Thoracic aorta (tissue), 2 donors: ENCODE measurements around the gene TNRC6C. TPM values are rescaled to one million over a fixed set of nuclear protein-coding genes. Genes with fewer than 3 reads are reported as not detected.

Experiments used
- ATAC-seq: fragments of 150-250 bp; one replicate; pipeline ENCODE4 v1.8.0; 2017; ENCODE audit warnings: low read depth; ENCODE audit not compliant: insufficient number of reproducible peaks, low FRiP score
- DNase-seq: peaks from one replicate; pipeline ENCODE4 v3.0.0-alpha.2; 2020; ENCODE audit warnings: low spot score
- H3K27ac ChIP-seq, 2 donors: fragments of 200-600 bp; sonication (generic); 1 replicate in 1 of 2; 2 replicates in 1 of 2; pipeline ENCODE4 v1.5.1; 2016; ENCODE audit warnings: mild to moderate bottlenecking in 2 of 2, moderate library complexity in 2 of 2
- H3K27me3 ChIP-seq: fragments of 200-600 bp; sonication (generic); replicated peaks from 2 replicates; pipeline ENCODE4 v1.6.0; 2016; ENCODE audit warnings: mild to moderate bottlenecking; ENCODE audit not compliant: insufficient read depth
- H3K36me3 ChIP-seq: fragments of 200-600 bp; sonication (generic); one replicate; pipeline ENCODE4 v1.5.1; 2016
- H3K4me1 ChIP-seq, 2 donors: fragments of 200-600 bp; sonication (generic); 1 replicate in 1 of 2; 2 replicates in 1 of 2; pipeline versions ENCODE4 v1.5.1 to v1.6.0; 2016; ENCODE audit warnings: low read depth in 2 of 2, mild to moderate bottlenecking in 1 of 2; ENCODE audit not compliant: control insufficient read depth in 1 of 2
- H3K4me3 ChIP-seq: fragments of 200-600 bp; sonication (generic); 2 replicates; pipeline ENCODE4 v1.5.1; 2016; ENCODE audit warnings: mild to moderate bottlenecking
- H3K9me3 ChIP-seq: fragments of 200-600 bp; sonication (generic); 2 replicates; pipeline ENCODE4 v1.5.1; 2016
- total RNA-seq, 2 donors: library from RNA; depleted of rRNA; stranded (reverse); fragments of >200 nt; gene quantifications; one replicate each; pipeline versions ENCODE4 v1.1.0 to v1.2.3, GENCODE V29; 2016
- TF ChIP-seq, protein P1 (sequence below): fragments of 200-600 bp; sonication (generic); IDR thresholded peaks from one replicate; pipeline ENCODE4 v1.5.1; 2019; ENCODE audit warnings: antibody characterized with exemption

TNRC6C gene
- total RNA-seq, 2 donors from 2014 or later: 27.8 to 41.1 TPM

DNA sequence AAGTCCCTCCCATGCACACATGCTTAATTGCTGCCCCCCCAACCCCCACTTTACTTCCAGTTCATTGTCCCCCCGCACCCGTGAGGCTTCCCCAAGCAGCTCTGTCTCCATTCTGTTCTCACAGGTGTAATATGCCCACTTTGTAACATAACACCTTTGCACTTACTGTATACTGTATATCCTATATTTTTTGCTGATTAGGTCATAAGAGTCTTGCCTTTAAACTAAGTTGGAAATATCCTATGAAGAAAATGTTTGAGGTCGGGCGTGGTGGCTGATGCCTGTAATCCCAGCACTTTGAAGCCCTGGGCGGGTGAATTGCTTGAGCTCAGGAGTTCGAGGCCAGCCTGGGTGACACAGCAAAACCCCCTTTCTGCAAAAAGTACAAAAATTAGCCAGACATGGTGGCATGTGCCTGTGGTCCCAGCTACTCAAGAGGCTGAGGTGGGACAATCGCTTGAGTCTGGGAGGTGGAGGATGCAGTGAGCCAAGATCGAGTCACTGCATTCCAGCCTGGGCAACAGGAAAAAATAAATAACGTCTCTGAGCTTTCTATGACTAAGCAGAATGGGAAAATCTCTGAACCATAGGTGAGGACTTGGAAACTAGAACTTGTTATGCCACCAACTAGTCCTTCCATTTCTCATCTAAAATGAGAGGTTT is 76.1 kb downstream of the TNRC6C start:
- Histone ChIP-seq H3K27ac (peak overlapping the region; percentile 56 to 80), H3K27me3 (no peaks in the 10 kb centered on the region), H3K4me3 (no peak overlapping the region), H3K9me3 (no peaks in the 10 kb centered on the region), H3K4me1 (peaks cover 17 to 36% of the 10 kb centered on the region in 2 donors), H3K36me3 (peaks cover 6% of the 10 kb centered on the region)
- no peak for ATAC-seq
- no peak for DNase-seq
- TF ChIP-seq, protein P1, sequence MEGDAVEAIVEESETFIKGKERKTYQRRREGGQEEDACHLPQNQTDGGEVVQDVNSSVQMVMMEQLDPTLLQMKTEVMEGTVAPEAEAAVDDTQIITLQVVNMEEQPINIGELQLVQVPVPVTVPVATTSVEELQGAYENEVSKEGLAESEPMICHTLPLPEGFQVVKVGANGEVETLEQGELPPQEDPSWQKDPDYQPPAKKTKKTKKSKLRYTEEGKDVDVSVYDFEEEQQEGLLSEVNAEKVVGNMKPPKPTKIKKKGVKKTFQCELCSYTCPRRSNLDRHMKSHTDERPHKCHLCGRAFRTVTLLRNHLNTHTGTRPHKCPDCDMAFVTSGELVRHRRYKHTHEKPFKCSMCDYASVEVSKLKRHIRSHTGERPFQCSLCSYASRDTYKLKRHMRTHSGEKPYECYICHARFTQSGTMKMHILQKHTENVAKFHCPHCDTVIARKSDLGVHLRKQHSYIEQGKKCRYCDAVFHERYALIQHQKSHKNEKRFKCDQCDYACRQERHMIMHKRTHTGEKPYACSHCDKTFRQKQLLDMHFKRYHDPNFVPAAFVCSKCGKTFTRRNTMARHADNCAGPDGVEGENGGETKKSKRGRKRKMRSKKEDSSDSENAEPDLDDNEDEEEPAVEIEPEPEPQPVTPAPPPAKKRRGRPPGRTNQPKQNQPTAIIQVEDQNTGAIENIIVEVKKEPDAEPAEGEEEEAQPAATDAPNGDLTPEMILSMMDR: no peak

DNA sequence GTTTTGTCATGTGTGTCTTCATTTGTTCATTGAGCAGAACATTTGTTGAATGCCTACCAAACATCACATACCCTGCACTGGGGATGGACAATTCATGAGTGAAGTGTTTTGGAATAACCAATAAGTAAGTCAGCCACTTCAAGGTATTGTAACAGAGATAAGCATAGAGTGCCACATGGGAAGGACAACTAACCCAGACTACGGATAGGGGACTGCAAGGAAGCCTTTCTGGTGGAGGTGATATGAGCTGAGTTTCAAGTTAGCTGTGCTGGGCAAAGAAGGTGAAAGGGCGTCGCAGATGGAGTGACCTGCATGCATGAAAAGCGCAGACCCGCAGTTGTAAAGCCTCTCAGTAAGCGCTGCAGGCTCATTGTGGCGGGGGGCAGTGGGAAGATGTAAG is 78.8 kb downstream of the TNRC6C start:
- DNase-seq (no peak), ATAC-seq (no peak)
- H3K27ac ChIP-seq: no peak overlapping the region
- H3K27me3 ChIP-seq: no peaks in the 10 kb centered on the region
- no peaks in the 10 kb centered on the region for H3K9me3 ChIP-seq
- H3K36me3 ChIP-seq: peaks cover 6% of the 10 kb centered on the region
- H3K4me3 ChIP-seq: no peak overlapping the region
- TF ChIP-seq, protein P1: no peak
- peaks cover 27 to 46% of the 10 kb centered on the region in 2 donors for H3K4me1 ChIP-seq

DNA sequence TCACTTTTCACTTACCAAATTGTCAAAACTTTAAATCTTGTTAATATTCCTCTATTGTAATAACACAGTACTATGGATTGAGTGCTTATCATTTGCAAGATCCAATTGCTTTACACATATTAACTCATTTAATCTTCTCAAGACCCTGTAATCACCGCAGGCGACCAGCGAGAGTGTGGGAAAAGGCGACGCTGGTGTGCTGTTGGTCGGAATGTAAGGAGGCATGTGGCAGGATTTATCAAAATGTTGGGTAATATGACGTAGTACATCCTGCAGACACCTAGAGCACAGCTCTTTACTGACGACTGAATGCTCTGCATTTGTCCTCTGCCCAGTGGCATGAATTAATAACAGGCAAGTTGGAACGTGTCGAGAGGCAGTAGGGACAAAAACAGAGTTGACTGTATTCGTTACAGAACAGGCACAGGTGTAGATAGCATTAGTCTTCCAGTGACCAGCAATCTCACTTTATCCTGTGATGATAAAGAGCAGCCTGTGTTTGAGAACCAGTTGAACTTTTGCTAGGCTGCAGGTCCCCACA is 80.3 kb downstream of the TNRC6C start:
- Histone ChIP-seq H3K36me3 (peaks cover 6% of the 10 kb centered on the region), H3K4me3 (no peak overlapping the region), H3K4me1 (peaks cover 19 to 39% of the 10 kb centered on the region in 2 donors), H3K27me3 (no peaks in the 10 kb centered on the region), H3K9me3 (no peaks in the 10 kb centered on the region), H3K27ac (no peak overlapping the region)
- no peak for ATAC-seq
- no peak for DNase-seq
- TF ChIP-seq, protein P1: no peak

DNA sequence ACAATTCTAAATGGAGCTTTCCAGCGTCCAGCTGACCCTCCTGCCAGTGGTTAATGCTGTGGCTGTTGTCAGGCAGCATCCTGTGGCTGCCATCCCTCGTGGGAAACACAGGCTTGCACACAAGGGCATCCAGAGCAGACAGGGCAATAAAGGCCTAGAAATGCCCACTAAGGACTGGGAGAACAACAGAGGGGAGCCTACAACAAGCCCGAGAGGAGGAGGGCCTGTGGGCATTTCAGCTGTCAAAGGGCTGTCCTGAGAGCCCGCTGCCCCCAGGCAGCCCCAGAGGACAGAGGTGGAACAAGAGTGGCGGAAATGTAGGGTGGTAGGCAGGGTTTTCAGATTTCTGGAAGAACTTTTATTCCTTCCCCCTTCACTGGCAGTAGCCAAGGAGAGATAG is 81.1 kb downstream of the TNRC6C start:
- H3K36me3 ChIP-seq: peaks cover 6% of the 10 kb centered on the region
- peaks cover 18 to 37% of the 10 kb centered on the region in 2 donors for H3K4me1 ChIP-seq
- H3K27ac ChIP-seq: peak overlapping the region in 1 of 2 donors; percentile 80
- H3K27me3 ChIP-seq: no peaks in the 10 kb centered on the region
- no peaks in the 10 kb centered on the region for H3K9me3 ChIP-seq
- DNase-seq (no peak), ATAC-seq (no peak)
- no peak overlapping the region for H3K4me3 ChIP-seq
- TF ChIP-seq, protein P1: no peak

DNA sequence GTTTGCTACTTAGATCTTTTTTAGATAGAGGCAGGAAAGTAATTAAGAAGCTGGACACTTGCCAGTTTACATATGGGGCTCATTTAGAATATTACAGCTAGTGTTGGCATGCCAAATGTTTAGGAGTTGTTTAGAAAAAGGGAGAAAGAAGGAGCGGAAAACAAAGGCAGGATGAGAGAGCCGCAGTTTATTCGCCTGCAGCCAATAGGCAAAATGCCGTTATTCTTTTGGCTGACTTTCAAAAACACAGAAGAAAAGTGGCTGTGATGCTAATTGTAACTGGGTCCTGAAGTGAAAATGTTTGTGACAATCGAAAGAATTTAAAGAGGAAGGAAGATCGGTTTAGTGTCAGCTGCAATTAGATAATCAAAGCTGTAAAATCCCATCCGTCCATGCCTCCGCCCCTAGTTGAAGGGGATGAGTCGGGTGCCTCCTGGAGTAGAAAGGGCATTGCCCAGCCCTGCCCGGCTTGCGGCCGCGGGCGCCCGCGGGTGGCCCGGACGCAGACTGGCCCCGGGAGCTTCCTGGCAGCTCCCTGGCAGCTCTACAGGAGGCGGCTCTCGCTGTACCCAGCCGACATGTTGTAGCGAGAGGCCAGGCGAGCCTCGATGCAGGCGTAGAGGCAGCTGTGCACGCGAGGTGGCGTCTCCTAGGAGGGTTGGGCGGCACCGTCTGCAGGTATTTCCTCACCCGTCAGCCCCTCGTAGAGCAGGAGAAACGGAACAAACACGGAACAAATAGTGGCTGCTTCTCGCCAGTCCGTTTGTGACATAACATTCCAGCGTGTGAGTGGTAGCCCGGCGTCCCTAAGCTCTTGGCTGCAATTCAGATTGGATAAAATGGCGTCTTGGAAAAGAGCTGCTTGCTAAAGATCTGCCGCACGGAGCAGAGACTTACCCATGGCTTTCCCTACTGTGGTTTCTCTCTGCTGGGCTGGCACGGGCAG is 82.2 kb downstream of the TNRC6C start:
- H3K36me3 ChIP-seq: peaks cover 6% of the 10 kb centered on the region
- peak overlapping the region; percentile 75 for H3K4me3 ChIP-seq
- peak overlapping the region; percentile 78 to 80 for H3K27ac ChIP-seq
- peaks cover 13 to 32% of the 10 kb centered on the region in 2 donors for H3K4me1 ChIP-seq
- DNase-seq (peak; percentile 3), ATAC-seq (peak; percentile 41)
- no peaks in the 10 kb centered on the region for H3K9me3 ChIP-seq
- no peaks in the 10 kb centered on the region for H3K27me3 ChIP-seq
- TF ChIP-seq, protein P1: peak; percentile 11
